Right kidney (tissue), 1 donor: ENCODE data around the gene CFAP61.
"Not testable (repeated sequence)": the region's sequence is repeated elsewhere in the genome, so short reads cannot be mapped to it uniquely, and the experiment has no call there.

Experiments
- DNase-seq: peaks from one replicate; pipeline ENCODE4 v3.0.0-alpha.2; 2016

Gene CFAP61

DNA sequence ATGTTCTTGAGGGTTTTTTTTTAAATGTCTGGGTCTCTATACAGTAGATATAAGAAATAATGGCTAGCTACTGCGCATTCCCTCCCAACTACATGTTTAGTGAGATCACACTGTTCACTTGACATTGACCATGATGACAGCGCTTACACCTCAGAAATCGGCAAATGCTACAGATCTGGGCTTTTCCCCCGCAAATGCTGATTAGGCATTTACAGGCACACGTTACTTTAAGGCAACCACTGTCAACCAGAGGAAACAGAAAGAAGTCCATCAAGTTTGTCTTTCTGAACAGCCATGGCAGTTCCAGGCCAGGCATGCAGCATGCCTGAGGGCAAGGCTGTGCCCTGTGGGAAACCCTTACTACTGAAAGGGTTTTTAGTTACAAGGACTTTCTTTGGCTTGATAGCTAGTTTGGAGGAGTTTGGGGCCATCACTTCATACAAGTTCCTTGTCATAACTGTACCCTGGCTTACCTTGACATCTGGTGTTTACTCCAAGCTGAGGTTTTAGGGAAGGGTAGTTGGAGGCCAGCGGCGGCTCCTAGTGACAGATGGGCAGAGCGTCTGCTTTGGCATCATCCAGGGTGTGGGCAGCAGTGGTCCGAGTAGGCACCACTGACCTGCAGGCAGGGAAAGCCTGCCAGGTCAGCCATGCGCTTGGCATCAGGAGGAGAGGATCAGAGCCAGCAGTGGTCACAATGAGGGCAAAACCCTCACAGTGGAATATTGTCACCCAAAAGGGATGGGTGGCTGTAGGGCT, 43.0 kb downstream of the CFAP61 start:
- DNase-seq: no peak

DNA sequence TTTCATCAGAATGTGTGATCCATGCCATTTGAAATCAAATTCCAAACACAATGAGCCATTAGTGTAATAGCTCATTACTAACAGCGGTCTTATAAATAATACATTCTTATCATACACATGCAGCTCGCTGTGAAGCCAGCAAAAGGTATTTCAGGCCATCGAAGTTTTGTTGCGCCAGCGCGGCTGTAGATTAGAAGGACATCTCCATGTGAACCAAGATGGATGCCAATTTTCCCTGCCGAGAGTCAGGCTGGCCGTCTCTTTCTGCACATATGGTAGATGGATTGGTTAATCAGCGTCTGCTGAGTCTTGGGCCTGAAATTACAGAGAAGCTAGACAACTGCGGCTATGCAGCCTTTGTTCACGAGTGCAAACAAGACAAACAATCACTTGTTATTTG, 44.1 kb downstream of the CFAP61 start:
- DNase-seq: no peak

GRCh38 chr20:20100881-20101280, 48.5 kb downstream of the CFAP61 start:
- DNase-seq: no peak

GRCh38 chr20:20102163-20102562, 49.8 kb downstream of the CFAP61 start:
- DNase-seq: no peak

DNA sequence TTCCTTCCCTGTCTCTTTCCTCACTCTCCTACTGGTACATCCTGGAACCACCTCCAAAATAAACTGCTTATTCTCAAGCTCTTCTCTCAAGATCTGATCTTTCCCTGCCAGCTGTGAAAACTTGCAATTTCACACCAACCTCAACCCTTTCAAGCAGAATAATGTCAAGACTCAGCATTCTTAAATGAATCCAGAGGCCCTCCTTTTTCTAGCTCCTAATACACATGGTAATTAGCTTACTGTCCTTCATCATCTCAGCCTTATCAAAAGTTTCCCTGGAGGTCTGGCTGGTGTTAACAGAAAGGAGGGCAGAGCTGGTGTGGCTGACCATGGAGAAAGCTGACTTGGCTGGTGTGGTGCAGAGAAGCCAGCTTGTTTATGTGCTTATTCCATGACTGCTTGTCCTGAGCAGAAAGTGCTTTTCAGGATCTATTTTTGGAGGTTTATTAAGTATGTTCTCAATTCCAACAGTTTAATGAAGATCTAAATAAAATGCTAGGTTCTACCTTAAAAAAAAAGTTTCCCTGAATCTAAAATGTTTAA, 50.5 kb downstream of the CFAP61 start:
- no peak for DNase-seq

GRCh38 chr20:20103486-20103885, 51.2 kb downstream of the CFAP61 start:
- no peak for DNase-seq

DNA sequence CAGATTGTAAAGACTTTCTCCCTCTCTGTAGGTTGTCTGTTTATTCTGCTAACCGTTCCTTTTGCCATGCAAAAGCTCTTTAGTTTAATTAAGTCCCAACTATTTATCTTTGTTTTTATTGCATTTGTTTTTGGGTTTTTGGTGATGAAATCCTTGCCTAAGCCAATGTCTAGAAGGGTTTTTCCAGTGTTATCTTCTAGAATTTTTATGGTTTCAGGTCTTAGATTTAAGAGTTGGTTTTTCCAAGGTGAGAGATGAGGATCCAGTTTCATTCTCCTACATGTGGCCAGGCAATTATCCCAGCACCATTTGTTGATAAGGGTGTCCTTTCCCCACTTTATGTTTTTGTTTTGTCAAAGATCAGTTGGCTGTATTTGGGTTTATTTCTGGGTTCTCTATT, 70.9 kb downstream of the CFAP61 start:
- not testable (repeated sequence) for DNase-seq

- DNase-seq: no peak
These were observed 78.1 kb downstream of the CFAP61 start for GRCh38 chr20:20130399-20130798.

DNA sequence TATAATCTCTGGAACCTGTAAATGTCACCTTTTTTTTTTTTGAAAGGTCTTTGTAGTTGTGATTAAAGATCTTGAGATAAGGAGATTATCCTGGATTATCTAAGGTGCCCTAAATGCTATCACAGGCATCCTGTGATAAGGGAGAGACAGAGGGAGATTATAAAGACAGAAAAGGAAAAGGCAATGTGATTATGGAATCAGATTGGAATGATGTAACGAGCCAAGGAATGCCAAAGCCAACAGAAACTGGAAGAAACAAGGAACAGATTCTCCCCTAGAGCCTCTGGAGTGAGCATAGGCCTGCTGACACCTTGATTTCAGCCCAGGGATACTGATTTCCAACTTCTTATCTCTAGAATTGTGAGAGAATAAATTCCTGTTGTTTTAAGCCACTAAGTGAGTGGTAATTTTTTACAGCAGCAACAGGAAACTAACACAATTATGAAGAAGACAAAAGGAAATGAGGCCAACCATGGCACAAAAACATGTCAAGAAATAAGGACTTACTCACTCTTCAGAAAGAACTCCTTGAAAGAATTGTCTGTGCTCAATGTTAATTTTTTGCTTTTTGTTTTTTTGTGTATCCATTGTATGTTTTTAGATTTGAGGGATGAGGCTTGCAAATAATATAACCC, 82.7 kb downstream of the CFAP61 start:
- DNase-seq: no peak

DNA sequence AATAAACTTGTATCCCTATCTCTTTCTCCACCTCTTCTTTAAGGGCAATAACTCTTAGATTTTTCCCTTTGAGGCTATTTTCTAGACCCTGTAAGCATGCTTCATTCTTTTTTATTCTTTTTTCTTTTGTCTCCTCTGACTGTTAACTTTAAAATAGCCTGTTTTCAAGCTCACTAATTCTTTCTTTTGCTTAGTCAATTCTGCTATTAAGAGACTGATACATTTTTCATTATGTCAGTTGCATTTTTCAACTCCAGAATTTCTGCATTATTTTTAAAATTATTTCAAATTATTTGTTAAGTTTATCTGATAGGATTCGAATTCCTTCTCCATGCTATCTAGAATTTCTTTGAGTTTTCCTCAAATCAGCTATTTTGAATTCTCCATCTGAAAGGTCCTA, 84.0 kb downstream of the CFAP61 start:
- no peak for DNase-seq

- DNase-seq: no peak
These were observed 85.5 kb downstream of the CFAP61 start for GRCh38 chr20:20137851-20138250.

DNA sequence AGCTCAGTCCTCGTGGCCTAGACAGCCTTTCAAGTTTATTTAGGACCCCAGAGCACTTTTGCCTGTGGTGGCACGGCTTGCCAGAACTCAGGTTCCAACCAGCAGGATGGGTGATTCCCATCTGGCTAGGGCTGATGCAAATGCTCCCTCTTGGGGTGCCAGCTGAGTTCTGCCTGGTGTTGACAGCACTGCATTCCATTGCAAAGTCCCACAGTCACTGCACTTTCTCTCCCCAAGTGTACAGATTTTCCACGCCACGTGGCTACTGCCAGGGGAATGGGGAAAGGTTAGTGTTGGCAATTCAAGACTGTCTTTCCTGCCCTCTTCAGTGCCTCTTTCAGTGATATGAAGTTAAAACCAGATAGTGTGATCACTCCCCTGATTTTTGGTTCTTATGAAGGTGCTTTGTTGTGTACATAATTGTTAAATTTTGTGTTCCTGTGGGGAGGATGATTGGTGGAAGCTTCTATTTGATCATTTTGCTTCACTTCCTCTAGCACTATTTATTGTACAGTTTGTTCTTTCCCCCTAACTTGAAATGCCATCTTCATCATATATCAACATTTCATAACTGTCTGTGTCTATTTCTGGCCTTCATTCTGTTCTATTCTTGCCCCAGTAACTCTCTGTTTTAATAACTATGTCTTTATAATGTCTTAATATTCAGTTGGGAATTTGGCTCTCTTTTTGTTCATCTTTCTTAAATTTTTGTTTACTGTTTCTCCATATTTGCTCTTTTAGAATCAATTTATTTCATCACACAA, 86.2 kb downstream of the CFAP61 start:
- no peak for DNase-seq

GRCh38 chr20:20139403-20139802, 87.1 kb downstream of the CFAP61 start:
- no peak for DNase-seq

DNA sequence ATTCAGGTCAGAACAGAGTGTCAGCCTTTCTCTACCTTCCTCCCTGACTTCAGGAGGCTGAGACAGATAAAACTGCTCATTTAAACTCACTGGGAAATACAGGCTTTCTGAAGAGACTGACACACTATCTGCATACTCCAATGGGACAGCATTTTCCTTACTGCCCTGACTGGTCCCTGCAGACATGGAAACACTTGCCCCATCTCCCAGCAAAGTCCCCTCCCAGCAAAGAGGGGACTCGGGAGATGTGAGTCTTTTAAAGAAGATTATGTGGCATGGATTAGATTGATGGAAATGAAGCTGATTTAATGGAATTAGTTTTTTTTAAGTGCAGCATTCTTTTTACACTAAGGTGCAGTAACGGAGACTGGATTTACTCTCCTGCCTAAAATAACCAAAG, 90.8 kb downstream of the CFAP61 start:
- no peak for DNase-seq

GRCh38 chr20:20143646-20144045, 91.3 kb downstream of the CFAP61 start:
- no peak for DNase-seq

DNA sequence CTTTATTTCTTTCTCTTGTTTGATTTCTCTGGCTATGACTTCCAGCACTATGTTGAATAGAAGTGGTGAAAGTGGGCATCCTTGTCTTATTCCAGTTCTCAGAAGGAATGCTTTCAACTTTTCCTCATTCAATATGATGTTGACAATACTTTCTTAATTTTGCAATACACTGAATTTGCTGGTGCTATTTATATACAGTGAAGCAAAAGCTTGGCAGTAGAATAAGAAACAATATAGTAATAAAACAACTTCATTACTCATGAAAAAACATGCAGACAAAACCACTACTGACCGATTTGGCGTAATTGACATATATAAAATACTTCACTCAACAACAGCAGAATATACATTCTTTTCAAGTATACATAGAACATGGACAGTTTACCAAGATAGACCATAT, 96.4 kb downstream of the CFAP61 start:
- no peak for DNase-seq

DNA sequence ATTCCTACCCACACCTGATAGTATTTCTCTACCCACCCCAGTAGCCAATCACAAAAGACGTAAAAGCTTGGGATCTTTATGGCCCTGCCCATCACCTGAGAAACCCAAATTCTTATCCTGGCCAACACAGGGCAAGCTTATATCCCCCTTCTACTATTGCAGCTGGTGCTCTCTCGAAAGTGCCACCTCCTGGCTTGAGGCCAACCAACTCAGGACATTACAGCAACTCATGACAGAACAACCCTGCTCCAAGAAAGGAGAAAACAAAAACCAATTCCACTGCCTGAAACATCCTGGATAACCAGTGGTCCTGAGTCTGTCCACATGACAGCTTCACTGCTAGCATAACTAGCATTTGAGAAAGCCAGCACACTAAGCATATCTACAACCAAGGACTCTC, 97.9 kb downstream of the CFAP61 start:
- no peak for DNase-seq

DNA sequence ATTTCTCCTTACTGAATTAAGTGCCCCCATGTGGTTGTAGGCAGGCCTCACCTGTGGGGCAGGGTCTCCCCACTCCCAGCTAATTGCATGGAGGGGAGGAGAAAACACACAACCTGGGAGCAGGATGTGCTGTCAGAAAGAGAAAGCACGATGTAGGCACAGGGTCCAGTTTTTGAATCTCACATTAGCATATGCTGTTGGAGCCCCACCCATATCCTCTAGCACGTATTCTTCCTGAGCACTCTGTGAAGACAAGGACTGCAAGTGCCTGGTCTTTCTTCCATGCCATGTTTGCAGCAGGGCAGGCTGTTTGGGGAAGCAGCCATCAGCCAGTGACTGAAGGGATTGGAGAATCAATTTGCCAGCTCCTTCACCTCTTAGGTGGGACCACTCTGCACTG, 108.2 kb downstream of the CFAP61 start:
- DNase-seq: no peak

DNA sequence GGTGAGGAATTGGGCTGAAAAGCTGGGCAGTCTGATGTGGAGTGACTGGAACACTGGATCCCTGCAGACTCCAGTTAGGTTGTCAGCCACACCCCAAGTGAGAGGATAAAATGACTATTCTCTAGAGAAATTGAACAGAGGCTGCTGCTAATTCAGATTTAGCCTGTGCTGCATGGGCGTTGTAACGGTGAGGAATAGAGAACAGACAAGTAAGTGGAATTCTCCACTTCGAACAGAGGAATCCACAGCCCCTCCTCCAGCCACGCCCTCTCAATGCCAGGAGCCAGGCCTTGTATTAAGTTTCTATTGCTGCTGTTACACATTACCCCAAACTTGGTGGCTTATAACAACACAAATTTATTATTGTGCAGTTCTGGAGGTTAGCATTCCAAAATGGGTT, 109.3 kb downstream of the CFAP61 start:
- no peak for DNase-seq

DNA sequence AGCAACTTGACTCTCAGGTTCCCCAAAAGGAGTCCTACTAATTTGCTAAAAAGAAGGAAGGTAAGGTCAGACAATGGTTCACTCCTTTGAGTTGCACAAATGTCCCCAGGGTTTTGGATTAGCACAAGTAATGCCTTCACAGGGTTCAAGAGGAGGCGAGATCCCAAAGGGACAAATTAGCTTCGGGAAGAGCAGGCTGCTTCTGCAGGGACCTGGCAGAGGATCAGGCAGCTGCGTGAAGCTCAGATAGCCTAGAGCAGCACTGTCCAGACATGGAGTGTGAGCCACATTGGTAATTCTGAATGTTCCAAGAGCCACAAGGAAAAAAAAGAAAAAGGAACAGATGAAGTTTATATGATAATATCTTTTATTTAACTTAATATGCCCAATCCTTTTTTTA, 115.4 kb downstream of the CFAP61 start:
- no peak for DNase-seq

DNA sequence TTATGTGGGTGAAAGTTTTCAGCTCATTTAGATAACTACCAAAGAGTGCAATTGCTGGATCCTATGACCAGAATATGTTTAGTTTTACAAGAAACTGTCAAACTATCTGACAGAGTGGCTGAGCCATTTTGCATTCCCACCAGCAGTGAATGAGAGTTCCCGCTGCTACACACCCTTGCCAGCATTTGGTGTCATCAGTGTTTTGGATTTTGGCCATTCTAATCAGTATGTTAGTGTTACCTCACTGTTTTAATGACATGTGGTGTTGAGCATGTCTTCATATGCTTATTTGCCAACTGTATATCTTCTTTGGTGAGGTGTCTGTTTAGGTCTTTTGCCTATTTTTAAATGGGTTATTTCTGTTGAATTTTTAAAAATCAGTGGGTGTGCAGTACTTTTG, 120.9 kb downstream of the CFAP61 start:
- DNase-seq: no peak

GRCh38 chr20:20174089-20174835, 121.9 kb downstream of the CFAP61 start:
- DNase-seq: no peak

DNA sequence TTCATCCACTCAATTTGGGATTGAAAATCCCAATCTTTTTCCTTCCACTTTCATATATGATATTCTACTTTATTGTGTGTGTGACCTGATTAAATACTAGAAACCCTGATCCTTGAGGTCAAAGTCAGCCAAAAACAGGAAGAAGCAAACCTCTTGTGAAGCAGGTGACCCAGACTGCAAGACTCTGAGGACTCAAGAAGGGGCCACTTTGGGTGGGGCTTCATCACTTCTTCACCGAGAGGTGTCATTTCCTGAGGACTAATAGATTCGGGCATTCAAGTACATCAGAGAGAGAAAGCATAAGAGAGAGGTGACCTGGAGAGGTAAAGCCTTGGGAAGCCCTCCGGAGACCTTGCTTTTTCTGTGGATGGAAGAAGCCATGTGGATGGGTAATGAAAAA, 129.0 kb downstream of the CFAP61 start:
- DNase-seq: no peak
